ENCODE measurements around the gene GGTLC2. TPM values are rescaled to one million over a fixed set of nuclear protein-coding genes. Genes with fewer than 3 reads are reported as not detected.
A peak's percentile ranks its signal among the peaks of the same experiment; 100 is the strongest.

GGTLC2 gene
- total and polyA plus RNA-seq, 4 donors, result 0.63 TPM; not detected in 3

DNA sequence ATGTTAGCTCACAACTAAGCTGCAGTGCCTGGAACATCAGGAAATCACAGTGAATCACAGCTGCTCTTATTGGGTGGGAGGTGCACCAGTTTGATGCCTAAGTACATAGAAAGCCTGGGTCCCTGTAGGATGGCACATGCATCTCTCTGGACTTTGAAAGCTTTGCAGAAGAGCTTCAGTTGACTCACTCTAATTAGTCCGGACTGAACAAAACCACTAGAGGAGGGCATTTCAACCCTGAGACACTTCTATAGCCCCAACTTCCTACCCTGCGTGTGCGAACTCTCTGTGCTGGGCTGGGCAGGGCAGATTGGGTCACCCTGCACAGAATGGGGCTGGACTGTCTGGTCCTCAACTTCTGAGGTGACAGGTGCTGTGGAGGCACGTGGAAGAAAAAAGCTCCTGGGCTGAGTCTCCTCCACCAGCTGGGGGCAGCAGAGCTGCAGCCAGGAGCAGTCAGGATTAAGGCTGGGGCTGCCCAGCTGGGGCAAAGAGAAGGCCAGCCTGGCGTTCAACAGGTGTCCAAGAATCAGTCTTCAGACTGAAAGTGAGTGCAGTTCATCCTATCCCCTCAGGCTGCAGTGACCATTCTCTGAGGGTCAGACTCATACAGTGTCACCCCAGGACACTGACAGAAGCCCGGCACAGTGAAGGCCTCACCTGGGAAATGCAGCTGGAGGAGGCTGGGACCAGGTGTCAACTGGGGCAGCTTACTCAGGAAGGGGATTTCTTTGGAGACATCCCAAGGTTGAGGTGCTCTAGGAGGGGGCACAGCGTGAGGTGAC is 22.1 kb downstream of the GGTLC2 start:
- Histone ChIP-seq H3K9me3 (ENCODE audit: control insufficient read depth, insufficient read depth, low read length) (no peaks in the 10 kb centered on the region), H3K27me3 (ENCODE audit: control insufficient read depth, insufficient read depth, low read length) (no peaks in the 10 kb centered on the region), H3K36me3 (ENCODE audit: control insufficient read depth, insufficient read depth, low read length) (no peaks in the 10 kb centered on the region), H3K4me3 (ENCODE audit: low read depth, low read length) (no peak overlapping the region), H3K27ac (ENCODE audit: low read depth, low read length) (no peak overlapping the region), H3K4me1 (ENCODE audit: control insufficient read depth, insufficient read depth, low read length) (no peaks in the 10 kb centered on the region)
- peak in 1 of 6 donors; percentile 8 for DNase-seq (ENCODE audit: low read depth in 4 of 6, low spot score in 6 of 6)
- 58% methylated on average over 7 of the region's 7 CpGs for WGBS (ENCODE audit: insufficient coverage)

DNA sequence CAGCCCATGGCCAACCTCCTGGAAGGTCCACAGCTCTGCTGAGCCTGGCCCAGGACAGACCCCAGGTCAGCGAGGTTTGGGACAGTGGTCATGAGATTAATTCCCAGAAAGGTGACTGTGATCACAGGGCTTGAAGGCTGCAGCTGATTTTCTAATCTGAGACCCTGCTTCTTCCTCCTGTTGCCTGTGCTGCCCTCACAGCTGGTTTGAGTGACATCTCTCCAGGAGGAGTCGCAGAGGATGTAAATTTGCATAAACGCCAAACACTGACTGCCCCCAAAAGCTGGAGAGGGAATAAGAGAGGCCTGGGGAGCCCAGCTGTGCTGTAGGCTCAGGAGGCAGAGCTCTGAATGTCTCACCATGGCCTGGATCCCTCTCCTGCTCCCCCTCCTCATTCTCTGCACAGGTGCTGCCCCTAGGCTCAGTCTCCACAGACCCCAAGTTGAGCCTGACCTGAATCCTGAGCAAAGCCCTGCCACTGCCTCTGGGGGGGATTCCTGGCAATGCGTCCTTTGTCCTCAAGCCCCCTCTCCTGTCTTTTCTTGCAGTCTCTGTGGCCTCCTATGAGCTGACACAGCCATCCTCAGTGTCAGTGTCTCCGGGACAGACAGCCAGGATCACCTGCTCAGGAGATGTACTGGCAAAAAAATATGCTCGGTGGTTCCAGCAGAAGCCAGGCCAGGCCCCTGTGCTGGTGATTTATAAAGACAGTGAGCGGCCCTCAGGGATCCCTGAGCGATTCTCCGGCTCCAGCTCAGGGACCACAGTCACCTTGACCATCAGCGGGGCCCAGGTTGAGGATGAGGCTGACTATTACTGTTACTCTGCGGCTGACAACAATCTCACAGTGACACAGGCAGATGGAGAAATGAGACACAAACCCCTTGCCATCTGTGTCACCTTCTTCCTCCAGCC is 23.8 kb downstream of the GGTLC2 start:
- Histone ChIP-seq H3K36me3 (ENCODE audit: control insufficient read depth, insufficient read depth, low read length) (no peaks in the 10 kb centered on the region), H3K4me1 (ENCODE audit: control insufficient read depth, insufficient read depth, low read length) (no peaks in the 10 kb centered on the region), H3K9me3 (ENCODE audit: control insufficient read depth, insufficient read depth, low read length) (no peaks in the 10 kb centered on the region), H3K27me3 (ENCODE audit: control insufficient read depth, insufficient read depth, low read length) (no peaks in the 10 kb centered on the region), H3K27ac (ENCODE audit: low read depth, low read length) (no peak overlapping the region), H3K4me3 (ENCODE audit: low read depth, low read length) (no peak overlapping the region)
- DNase-seq (ENCODE audit: low read depth in 4 of 6, low spot score in 6 of 6), result no peak
- 82% methylated on average over 10 of the region's 11 CpGs for WGBS (ENCODE audit: insufficient coverage)

DNA sequence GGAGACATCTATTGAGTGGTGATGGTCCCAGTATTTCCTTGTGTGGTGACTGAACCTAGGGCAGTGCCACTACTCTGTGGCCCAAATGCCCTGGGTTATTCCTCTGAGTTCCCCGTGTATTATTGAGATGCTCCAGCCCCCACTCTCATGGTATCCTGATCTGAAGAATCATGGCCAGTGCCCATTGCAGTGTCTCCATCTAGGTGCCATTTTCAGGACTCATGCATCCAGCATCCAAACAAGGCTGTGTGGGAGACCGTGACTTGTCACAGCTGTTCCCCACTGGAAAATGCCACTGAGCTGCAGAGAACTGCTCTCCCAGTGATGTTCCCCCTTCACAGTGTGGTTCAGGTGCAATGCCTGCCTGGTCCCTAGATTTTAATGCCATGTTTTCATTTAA is 24.7 kb downstream of the GGTLC2 start:
- WGBS (ENCODE audit: insufficient coverage), result 96% methylated on average over 2 of the region's 2 CpGs
- H3K36me3 ChIP-seq (ENCODE audit: control insufficient read depth, insufficient read depth, low read length), result no peaks in the 10 kb centered on the region
- no peak for DNase-seq (ENCODE audit: low read depth in 4 of 6, low spot score in 6 of 6)
- no peaks in the 10 kb centered on the region for H3K4me1 ChIP-seq (ENCODE audit: control insufficient read depth, insufficient read depth, low read length)
- no peak overlapping the region for H3K4me3 ChIP-seq (ENCODE audit: low read depth, low read length)
- no peaks in the 10 kb centered on the region for H3K27me3 ChIP-seq (ENCODE audit: control insufficient read depth, insufficient read depth, low read length)
- no peak overlapping the region for H3K27ac ChIP-seq (ENCODE audit: low read depth, low read length)
- H3K9me3 ChIP-seq (ENCODE audit: control insufficient read depth, insufficient read depth, low read length), result no peaks in the 10 kb centered on the region

DNA sequence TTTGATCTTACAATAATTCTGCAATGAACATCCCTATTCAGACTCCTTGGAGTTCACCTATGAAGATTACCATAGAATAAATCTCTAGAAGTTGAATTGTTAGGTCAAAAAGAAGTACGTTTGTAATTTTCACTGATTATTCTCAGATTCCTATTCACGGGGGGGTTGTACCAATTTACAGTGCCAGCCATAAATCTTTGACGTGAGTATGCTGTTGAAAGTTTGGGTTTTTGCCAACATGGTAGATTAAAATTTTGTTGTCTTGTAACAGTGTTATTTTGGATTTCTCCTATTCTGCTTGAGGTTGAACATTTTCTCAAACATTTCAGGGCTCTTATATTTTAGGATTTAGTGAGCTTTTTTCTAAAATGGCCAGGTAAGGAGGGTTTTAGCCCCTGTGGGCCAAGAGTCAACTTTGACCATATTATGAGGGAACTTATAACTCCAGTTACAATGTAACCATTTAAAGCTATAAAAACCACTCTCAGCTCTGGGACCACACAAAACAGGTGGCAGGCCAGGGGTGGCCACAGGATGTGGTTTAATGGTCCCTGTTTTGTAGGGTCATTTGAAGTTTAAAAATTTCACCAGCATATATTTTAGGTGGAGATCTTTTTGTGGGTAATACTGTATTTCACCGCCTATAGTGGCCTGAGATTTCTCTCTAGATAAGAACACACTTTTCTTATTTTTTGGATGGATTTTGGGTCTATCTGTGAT is 25.8 kb downstream of the GGTLC2 start:
- Histone ChIP-seq H3K27me3 (ENCODE audit: control insufficient read depth, insufficient read depth, low read length) (no peaks in the 10 kb centered on the region), H3K4me3 (ENCODE audit: low read depth, low read length) (no peak overlapping the region), H3K4me1 (ENCODE audit: control insufficient read depth, insufficient read depth, low read length) (no peaks in the 10 kb centered on the region), H3K9me3 (ENCODE audit: control insufficient read depth, insufficient read depth, low read length) (no peaks in the 10 kb centered on the region), H3K27ac (ENCODE audit: low read depth, low read length) (no peak overlapping the region), H3K36me3 (ENCODE audit: control insufficient read depth, insufficient read depth, low read length) (no peaks in the 10 kb centered on the region)
- no peak for DNase-seq (ENCODE audit: low read depth in 4 of 6, low spot score in 6 of 6)
- WGBS (ENCODE audit: insufficient coverage), result 91% methylated on average over 3 of the region's 4 CpGs

DNA sequence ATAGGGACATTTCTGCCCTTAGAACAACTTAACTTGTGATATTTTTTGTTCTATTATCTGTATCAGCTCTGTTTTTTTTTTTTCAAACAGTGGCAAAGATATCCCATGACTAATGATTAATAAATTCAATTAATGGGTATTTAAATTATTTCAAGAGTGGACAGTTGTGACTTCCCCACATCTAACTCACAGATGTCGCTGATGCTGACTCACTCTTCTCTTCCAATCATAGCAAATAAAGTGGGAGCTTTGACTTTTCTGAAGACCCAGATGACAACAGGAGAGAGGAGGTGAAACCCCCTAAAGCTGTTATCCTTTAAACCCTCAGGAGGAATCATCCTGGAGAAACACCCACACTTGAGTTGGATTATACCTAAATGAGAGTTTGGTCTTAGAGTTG is 27.1 kb downstream of the GGTLC2 start:
- Histone ChIP-seq H3K4me1 (ENCODE audit: control insufficient read depth, insufficient read depth, low read length) (no peaks in the 10 kb centered on the region), H3K4me3 (ENCODE audit: low read depth, low read length) (no peak overlapping the region), H3K36me3 (ENCODE audit: control insufficient read depth, insufficient read depth, low read length) (no peaks in the 10 kb centered on the region), H3K9me3 (ENCODE audit: control insufficient read depth, insufficient read depth, low read length) (no peaks in the 10 kb centered on the region), H3K27ac (ENCODE audit: low read depth, low read length) (no peak overlapping the region), H3K27me3 (ENCODE audit: control insufficient read depth, insufficient read depth, low read length) (no peaks in the 10 kb centered on the region)
- no CpG with 5 or more reads among the region's 1 CpG for WGBS (ENCODE audit: insufficient coverage)
- DNase-seq (ENCODE audit: low read depth in 4 of 6, low spot score in 6 of 6), result no peak

DNA sequence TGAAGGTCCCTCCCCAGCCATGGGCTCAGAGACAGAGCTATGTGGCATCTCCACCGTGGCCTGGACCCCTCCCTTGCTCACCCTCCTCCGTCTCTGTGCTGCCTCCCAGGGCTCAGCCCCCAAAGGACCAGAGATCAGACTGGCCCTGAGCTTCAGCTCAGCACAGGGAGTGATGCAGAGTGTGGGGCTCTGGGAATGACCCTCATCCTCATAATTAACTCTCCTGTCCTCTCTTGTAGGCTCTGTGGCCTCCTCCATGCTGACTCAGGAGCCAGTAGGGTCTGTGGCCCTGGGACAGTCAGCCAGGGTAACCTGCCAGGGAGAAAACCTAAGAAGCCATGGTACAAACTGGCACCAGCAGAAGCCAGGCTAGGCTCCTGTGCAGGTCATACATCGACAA is 28.7 kb downstream of the GGTLC2 start:
- H3K4me3 ChIP-seq (ENCODE audit: low read depth, low read length), result no peak overlapping the region
- no peaks in the 10 kb centered on the region for H3K9me3 ChIP-seq (ENCODE audit: control insufficient read depth, insufficient read depth, low read length)
- no peaks in the 10 kb centered on the region for H3K36me3 ChIP-seq (ENCODE audit: control insufficient read depth, insufficient read depth, low read length)
- H3K27ac ChIP-seq (ENCODE audit: low read depth, low read length), result no peak overlapping the region
- 71% methylated on average over 3 of the region's 3 CpGs for WGBS (ENCODE audit: insufficient coverage)
- DNase-seq (ENCODE audit: low read depth in 4 of 6, low spot score in 6 of 6), result no peak
- H3K4me1 ChIP-seq (ENCODE audit: control insufficient read depth, insufficient read depth, low read length), result no peaks in the 10 kb centered on the region
- no peaks in the 10 kb centered on the region for H3K27me3 ChIP-seq (ENCODE audit: control insufficient read depth, insufficient read depth, low read length)

DNA sequence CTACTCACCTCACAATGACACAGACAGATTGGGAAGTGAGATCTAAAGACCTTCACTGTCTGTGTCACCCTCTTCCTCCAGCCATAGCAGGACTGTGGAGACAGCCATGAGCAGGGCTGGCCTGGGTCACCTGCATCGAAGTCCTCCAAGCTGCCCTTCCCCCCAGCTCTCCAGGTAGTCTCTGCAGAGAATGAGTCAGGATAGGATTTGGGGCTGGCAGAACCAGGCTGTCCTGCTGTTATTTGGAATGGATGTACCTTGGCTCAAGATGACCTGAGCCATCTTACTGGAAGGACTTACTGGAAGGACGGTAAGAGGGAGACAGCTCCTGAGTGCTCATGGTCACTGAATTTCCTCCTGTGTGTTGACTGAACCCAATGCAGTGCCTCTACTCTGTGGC is 29.2 kb downstream of the GGTLC2 start:
- no peak overlapping the region for H3K4me3 ChIP-seq (ENCODE audit: low read depth, low read length)
- H3K36me3 ChIP-seq (ENCODE audit: control insufficient read depth, insufficient read depth, low read length), result no peaks in the 10 kb centered on the region
- WGBS (ENCODE audit: insufficient coverage), result 83% methylated on average over 2 of the region's 2 CpGs
- no peak overlapping the region for H3K27ac ChIP-seq (ENCODE audit: low read depth, low read length)
- no peak for DNase-seq (ENCODE audit: low read depth in 4 of 6, low spot score in 6 of 6)
- no peaks in the 10 kb centered on the region for H3K4me1 ChIP-seq (ENCODE audit: control insufficient read depth, insufficient read depth, low read length)
- no peaks in the 10 kb centered on the region for H3K9me3 ChIP-seq (ENCODE audit: control insufficient read depth, insufficient read depth, low read length)
- no peaks in the 10 kb centered on the region for H3K27me3 ChIP-seq (ENCODE audit: control insufficient read depth, insufficient read depth, low read length)

DNA sequence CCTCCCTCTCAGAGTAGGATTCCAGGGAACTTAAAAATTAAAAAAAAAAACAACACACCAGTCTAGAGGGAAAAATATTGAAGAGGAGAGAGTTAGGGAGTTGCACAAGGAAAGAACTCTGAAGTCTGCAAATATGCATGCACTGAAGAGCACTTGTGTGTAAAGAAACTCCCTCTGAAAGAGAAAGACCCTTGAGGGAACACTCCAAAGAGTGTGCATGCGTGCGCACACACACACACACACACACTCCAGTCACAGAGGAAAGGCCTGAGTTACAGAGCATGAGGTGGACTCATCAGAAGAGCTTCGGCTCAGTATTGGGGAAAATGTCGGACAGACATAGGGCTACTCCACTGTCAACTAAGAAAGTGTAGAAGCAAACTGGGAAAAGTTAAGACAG is 30.1 kb downstream of the GGTLC2 start:
- no peak for DNase-seq (ENCODE audit: low read depth in 4 of 6, low spot score in 6 of 6)
- no peaks in the 10 kb centered on the region for H3K9me3 ChIP-seq (ENCODE audit: control insufficient read depth, insufficient read depth, low read length)
- H3K4me1 ChIP-seq (ENCODE audit: control insufficient read depth, insufficient read depth, low read length), result no peaks in the 10 kb centered on the region
- H3K27ac ChIP-seq (ENCODE audit: low read depth, low read length), result no peak overlapping the region
- WGBS (ENCODE audit: insufficient coverage), result no CpG with 5 or more reads among the region's 4 CpGs
- no peaks in the 10 kb centered on the region for H3K27me3 ChIP-seq (ENCODE audit: control insufficient read depth, insufficient read depth, low read length)
- H3K4me3 ChIP-seq (ENCODE audit: low read depth, low read length), result no peak overlapping the region
- H3K36me3 ChIP-seq (ENCODE audit: control insufficient read depth, insufficient read depth, low read length), result no peaks in the 10 kb centered on the region

DNA sequence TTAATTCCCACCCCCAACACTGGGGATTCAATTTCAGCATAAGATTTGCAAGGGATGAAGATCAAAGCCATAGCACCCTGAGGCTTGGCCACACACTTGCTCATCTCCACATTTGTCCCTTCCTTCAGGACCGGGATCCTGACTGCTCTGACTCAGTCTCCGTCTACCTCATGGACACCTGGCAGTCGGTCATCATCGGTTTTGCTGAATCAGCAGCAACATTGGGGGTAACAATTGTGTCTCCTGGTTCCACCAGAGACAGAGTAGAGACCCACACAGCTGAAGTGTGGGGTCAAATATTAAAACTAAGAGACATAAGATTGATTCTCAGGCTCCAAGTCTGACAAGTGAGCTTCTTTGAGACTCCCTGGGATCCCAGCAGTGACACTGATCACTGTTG is 34.6 kb downstream of the GGTLC2 start:
- Histone ChIP-seq H3K27me3 (ENCODE audit: control insufficient read depth, insufficient read depth, low read length) (no peaks in the 10 kb centered on the region), H3K36me3 (ENCODE audit: control insufficient read depth, insufficient read depth, low read length) (no peaks in the 10 kb centered on the region), H3K4me3 (ENCODE audit: low read depth, low read length) (no peak overlapping the region), H3K9me3 (ENCODE audit: control insufficient read depth, insufficient read depth, low read length) (no peaks in the 10 kb centered on the region), H3K27ac (ENCODE audit: low read depth, low read length) (no peak overlapping the region), H3K4me1 (ENCODE audit: control insufficient read depth, insufficient read depth, low read length) (peaks cover 2% of the 10 kb centered on the region)
- no peak for DNase-seq (ENCODE audit: low read depth in 4 of 6, low spot score in 6 of 6)
- 97% methylated on average over 4 of the region's 4 CpGs for WGBS (ENCODE audit: insufficient coverage)
